GM13977 (cell line): Measurements from ENCODE around the gene SKIC8.
A peak's percentile ranks its signal among the peaks of the same experiment; 100 is the strongest.

Experiments used
- DNase-seq: peaks from one replicate; pipeline ENCODE4 v3.0.0; 2012; ENCODE audit warnings: low spot score
- in situ Hi-C: fragments of 300-500 bp; cut with MboI; formaldehyde crosslinking; loops from one replicate; pipeline ENCODE4 v1.12.0; 2022; ENCODE audit warnings: low sequenced_read_pairs, low pct_unique_long_range_greater_than_20kb, mixed read lengths, inconsistent platforms; ENCODE audit not compliant: unreplicated experiment
- TF ChIP-seq, protein P1 (sequence below): IDR thresholded peaks from 2 replicates; pipeline ENCODE4 v1.5.1; 2012; ENCODE audit warnings: mild to moderate bottlenecking, control low read depth; ENCODE audit not compliant: insufficient read depth; ENCODE audit errors: extremely low read depth, missing control alignments

Gene SKIC8

DNA sequence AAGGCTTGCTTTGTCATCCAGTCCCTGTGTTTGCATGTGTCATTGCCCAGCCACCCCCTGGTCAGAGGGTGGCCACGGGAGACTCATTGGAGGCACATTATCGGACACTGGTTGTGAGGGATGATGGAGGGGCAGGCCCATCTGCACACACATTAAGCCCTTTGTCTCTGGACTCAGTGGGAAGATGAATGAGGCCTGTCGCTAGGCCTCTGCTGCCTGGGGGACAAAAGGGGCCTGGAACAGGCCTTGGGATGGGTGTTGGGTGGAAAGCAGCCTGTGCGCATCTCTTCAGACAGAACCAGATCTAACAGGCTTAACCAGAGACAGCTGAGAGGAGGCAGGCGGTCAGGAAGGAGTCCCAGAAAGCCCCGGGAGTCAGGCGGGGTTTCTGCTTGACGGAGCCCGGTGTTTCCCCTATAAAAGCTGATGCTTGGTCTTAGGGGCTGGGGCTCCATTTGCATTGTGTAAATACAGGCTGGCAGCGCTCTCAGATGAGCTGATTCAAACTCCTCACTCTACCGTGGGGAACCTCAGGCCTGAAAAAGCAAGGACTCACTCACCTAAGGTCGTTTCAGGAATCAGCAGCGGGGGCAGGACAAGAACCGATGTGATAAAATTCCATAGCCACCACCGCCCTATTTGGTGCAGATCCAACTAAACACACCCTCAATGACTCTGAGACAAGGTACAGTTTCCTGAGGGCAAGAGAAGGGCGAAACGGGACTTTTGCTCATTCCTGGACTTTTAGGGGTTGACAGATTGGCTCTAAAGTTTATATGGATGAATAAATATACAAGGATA, 17.1 kb upstream of the SKIC8 start:
- in situ Hi-C loops, result no loop called here
- TF ChIP-seq, protein P1, sequence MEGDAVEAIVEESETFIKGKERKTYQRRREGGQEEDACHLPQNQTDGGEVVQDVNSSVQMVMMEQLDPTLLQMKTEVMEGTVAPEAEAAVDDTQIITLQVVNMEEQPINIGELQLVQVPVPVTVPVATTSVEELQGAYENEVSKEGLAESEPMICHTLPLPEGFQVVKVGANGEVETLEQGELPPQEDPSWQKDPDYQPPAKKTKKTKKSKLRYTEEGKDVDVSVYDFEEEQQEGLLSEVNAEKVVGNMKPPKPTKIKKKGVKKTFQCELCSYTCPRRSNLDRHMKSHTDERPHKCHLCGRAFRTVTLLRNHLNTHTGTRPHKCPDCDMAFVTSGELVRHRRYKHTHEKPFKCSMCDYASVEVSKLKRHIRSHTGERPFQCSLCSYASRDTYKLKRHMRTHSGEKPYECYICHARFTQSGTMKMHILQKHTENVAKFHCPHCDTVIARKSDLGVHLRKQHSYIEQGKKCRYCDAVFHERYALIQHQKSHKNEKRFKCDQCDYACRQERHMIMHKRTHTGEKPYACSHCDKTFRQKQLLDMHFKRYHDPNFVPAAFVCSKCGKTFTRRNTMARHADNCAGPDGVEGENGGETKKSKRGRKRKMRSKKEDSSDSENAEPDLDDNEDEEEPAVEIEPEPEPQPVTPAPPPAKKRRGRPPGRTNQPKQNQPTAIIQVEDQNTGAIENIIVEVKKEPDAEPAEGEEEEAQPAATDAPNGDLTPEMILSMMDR, result no peak
- DNase-seq, result peak; percentile 51

DNA sequence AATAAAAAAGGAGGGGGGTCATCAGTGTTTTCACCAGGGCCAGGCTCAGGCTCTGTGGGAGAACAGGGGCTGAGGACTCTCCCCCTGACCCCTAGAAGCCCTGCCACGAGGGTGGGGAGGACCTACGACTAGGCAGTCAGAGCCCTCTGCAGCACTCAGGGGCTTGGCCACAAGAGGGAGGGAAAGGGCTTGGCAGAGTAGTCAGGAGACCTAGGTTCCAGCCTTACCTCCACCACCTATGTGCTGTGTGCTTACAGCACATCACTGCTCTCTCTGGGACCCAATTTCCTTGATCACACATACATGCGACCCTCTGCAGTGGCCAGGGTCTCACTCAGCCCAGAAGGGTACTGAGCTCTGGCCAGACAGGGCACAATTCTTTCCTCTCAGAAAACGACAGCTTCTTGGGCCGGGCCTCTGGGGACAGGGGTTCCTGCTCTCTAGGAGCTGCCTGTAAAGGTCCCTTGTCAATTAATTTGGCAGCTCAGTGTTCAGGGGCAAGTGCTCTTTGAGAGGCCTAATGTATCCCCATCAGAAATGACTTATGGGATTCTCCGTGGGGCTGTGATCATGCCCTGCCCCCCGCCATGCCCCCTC, 16.4 kb upstream of the SKIC8 start:
- in situ Hi-C loops, result no loop called here
- TF ChIP-seq, protein P1, result peak; percentile 39
- DNase-seq, result no peak

DNA sequence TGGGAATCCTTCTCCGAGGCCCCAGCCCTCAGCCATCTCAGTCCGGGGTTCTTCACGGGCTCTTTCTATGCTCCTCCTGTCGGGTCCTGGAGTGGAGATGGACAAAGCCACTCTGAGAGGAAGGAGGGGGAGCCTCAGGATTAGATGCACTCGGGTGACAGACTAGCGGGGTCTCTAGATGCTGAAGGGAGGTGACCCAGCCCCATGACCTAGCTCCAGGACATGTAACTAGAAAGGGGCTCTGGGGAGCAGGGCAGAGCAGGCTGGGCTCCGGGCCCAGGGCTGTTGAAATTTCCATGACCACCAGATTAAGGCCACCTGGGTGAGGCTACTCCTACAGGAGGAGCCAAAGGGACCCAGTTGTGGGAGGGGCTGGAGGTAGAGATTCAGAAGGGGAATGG, 14.8 kb upstream of the SKIC8 start:
- in situ Hi-C loops, result no loop called here
- no peak for DNase-seq

DNA sequence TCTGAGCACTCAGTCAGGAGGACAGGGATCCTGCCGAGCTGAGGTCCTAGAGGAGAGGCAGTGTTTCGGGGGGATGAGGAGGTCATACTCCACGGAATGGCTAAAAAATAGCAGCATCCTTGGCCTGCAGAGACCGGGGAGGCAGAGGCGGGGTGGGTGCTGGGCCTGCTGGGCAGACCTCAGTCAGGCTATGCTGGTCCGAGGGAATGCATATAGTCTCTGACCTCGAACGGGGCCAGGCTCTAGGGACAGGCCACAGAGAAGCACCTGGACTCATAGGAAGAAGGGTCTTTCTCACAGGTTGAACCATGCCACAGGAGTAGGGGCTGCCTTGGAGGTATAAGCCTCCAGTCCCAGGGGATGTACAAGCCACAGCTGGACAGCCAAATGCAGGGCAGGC, 14.0 kb upstream of the SKIC8 start:
- in situ Hi-C loops, result no loop called here
- TF ChIP-seq, protein P1, result no peak
- no peak for DNase-seq

More for the DNA sequence above, 14.8 kb upstream of the SKIC8 start:
- TF ChIP-seq, protein P1, result no peak

DNA sequence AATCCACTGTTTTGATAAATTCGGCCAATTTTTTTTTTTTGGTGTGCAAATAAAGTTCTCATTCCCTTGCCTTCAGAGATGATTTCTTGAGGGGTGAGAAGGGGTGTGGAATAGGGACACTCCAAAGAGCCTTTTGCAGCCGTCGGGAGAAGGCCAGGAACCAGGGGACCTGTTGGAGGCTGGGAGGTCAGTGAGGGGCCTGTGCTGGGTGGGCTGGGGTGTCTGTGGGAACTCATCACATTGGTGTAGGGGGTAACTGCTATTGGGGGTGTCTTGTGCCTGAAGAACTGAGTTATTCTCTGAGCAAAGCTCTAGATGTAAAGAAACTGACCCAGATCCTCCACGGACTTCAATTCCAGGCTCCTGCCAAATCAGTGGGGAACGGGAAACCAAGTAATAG, 13.5 kb upstream of the SKIC8 start:
- in situ Hi-C loops, result no loop called here
- TF ChIP-seq, protein P1, result no peak
- DNase-seq, result no peak

DNA sequence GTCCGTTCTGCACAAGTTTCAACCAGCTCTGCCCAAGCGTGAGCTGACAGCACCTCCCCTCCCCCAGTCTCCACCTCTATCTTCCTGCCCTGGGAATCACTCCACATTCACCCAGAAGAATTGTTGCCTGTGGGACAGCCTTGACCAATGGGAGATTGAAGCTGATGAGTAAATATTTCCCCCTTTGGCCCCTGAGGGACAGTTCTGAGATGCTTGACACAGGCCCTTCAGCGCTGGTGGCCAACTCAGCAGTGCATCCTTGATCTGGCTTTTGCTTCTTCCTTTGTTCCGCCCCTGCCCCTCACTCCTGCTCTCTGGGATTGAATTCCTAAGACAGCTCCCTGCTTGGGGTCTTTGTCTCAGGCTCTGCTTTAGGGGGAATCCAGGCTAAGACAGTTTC, 13.1 kb upstream of the SKIC8 start:
- TF ChIP-seq, protein P1, result no peak
- DNase-seq, result no peak
- in situ Hi-C loops, result no loop called here
